Lower leg skin (tissue), 3 donors: Measurements from ENCODE around the gene RASSF3.

Experiments used
- POLR2A ChIP-seq, 2 donors: fragments of 450-650 bp; IDR thresholded peaks; one replicate each; pipeline ENCODE4 v1.6.1; 2016 to 2017; ENCODE audit warnings: antibody characterized with exemption in 2 of 2, mild to moderate bottlenecking in 1 of 2, moderate library complexity in 1 of 2
- TF ChIP-seq, protein P1 (sequence below), 3 donors: fragments of 450-650 bp; IDR thresholded peaks; one replicate each; pipeline ENCODE4 v1.5.1; 2016; ENCODE audit warnings: antibody characterized with exemption in 3 of 3, mild to moderate bottlenecking in 3 of 3, moderate library complexity in 2 of 3

DNA sequence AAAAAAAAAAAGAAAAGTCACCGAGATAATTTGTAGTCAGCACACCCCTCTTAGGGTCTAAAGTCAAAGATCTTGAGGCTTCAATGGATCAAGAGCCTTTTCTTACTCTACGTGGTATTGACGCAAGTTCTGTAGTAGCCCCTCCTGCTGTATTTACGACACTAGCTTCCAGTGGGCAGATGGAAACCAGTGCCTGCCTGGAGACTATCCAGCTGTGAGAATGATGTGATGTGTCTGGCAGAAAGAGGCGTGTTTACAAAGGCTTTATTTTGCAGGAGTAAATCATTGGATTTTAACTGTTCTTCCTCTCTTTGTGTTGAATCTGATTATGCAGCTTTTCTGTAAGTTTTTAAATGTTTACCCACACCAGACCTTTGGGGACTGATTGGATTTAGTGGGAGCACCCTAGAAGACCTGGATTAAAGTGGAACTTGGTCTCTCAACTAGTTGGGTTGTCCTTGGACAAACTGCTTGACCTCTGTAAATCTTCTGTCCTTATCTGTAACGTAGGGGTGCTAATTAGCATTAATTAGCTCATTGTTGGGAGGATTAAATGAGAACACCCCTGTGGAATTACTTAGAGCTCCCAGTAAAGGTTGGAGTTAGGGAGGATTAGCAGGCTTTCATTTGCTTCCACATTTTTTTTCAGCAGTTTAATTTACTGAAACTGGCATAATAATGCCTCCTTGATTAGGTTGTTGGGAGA lies 72.4 kb downstream of the RASSF3 start:
- no peak for TF ChIP-seq POLR2A (IDR thresholded peaks at IDR 0.05)
- TF ChIP-seq, protein P1, sequence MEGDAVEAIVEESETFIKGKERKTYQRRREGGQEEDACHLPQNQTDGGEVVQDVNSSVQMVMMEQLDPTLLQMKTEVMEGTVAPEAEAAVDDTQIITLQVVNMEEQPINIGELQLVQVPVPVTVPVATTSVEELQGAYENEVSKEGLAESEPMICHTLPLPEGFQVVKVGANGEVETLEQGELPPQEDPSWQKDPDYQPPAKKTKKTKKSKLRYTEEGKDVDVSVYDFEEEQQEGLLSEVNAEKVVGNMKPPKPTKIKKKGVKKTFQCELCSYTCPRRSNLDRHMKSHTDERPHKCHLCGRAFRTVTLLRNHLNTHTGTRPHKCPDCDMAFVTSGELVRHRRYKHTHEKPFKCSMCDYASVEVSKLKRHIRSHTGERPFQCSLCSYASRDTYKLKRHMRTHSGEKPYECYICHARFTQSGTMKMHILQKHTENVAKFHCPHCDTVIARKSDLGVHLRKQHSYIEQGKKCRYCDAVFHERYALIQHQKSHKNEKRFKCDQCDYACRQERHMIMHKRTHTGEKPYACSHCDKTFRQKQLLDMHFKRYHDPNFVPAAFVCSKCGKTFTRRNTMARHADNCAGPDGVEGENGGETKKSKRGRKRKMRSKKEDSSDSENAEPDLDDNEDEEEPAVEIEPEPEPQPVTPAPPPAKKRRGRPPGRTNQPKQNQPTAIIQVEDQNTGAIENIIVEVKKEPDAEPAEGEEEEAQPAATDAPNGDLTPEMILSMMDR (IDR thresholded peaks at IDR 0.05) = no peak
